Measurements from ENCODE around the gene NFIA. TPM values are rescaled to one million over a fixed set of nuclear protein-coding genes. Genes with fewer than 3 reads are reported as not detected.

The NFIA gene
- total RNA-seq, 4 donors from 2014 or later: 27.9 to 79.9 (median 36.7) TPM

DNA sequence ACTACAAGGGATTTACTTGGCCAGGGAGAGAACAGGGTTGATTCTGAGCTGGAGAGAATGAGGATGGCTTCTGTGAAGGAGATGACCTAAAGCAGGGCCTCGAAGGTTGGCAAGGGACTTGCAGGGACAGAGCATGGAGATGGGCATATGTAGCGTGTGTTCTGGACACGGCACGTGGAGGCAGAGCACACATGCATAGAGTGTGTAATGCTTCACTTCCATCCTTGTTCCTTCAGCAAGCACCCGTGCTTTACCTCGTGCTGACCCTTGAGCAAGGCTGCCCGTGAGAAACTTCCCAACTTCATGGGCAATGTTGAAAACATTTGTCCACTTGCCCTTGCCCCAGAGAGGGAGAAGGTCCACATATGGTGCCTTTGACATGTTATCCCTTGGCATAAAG is 33.1 kb downstream of the NFIA start:
- DNase-seq: no peak
- Histone ChIP-seq H3K4me1 (peaks cover 0 to 75% (median 29%) of the 10 kb centered on the region in 3 donors), H3K27me3 (no peaks in the 10 kb centered on the region), H3K27ac (peak overlapping the region in 3 of 4 donors; percentile 32 to 45 (median 35)), H3K9me3 (no peaks in the 10 kb centered on the region), H3K36me3 (no peaks in the 10 kb centered on the region), H3K4me3 (no peak overlapping the region)
- TF ChIP-seq POLR2A (IDR thresholded peaks at IDR 0.05): no peak
- TF ChIP-seq, protein P1, sequence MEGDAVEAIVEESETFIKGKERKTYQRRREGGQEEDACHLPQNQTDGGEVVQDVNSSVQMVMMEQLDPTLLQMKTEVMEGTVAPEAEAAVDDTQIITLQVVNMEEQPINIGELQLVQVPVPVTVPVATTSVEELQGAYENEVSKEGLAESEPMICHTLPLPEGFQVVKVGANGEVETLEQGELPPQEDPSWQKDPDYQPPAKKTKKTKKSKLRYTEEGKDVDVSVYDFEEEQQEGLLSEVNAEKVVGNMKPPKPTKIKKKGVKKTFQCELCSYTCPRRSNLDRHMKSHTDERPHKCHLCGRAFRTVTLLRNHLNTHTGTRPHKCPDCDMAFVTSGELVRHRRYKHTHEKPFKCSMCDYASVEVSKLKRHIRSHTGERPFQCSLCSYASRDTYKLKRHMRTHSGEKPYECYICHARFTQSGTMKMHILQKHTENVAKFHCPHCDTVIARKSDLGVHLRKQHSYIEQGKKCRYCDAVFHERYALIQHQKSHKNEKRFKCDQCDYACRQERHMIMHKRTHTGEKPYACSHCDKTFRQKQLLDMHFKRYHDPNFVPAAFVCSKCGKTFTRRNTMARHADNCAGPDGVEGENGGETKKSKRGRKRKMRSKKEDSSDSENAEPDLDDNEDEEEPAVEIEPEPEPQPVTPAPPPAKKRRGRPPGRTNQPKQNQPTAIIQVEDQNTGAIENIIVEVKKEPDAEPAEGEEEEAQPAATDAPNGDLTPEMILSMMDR (IDR thresholded peaks at IDR 0.05): no peak
- 83 to 97% methylated on average over 7 of the region's 7 CpGs for WGBS, 2 donors
- intact Hi-C loops (cut with DNase I): no loop called here

DNA sequence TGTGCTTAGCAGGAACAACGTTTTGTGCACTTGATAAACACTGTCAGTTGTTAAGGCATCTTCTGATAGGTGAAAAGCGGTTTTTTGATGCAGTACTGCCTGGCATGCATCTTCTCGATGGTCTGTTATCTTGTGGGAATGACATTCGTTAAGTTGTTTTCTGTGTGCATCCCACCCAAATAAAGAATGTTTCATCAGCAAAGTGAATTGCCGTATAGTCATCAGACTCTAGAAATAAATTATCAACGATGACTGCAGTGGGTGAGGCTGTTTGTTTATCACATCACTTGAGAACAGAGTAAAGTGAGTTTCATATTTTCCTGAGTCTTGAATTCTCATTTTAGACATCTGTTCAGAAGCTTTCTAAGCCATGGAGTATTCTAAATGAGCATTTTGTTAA is 34.1 kb downstream of the NFIA start:
- intact Hi-C loops (cut with DNase I): no loop called here
- Histone ChIP-seq H3K9me3 (no peaks in the 10 kb centered on the region), H3K4me3 (no peak overlapping the region), H3K27me3 (no peaks in the 10 kb centered on the region), H3K4me1 (peaks cover 0 to 75% (median 28%) of the 10 kb centered on the region in 3 donors), H3K36me3 (no peaks in the 10 kb centered on the region), H3K27ac (peak overlapping the region in 3 of 4 donors; percentile 32 to 47 (median 46))
- WGBS, 2 donors: 52 to 61% methylated on average over 6 of the region's 6 CpGs
- no peak for DNase-seq
- TF ChIP-seq, protein P1 (IDR thresholded peaks at IDR 0.05): no peak
- no peak for TF ChIP-seq POLR2A (IDR thresholded peaks at IDR 0.05)

DNA sequence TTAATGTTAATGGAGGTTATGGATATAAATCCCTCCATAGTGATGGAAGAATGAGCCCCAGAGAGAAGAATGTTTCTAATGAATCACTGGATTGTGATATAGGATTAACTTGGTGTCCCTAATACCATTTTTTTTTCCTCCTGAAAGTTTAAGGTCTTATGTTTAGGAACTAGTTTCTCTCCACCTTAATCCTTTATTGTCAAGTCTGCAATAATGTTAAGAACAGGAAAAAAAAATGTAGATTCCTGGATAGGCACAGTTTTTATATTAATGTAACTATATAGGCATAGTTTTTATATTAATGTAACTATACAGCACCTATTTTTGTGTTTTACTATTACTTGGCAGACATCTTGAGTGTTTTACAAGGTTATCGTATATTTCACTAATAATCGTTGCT is 34.9 kb downstream of the NFIA start:
- H3K27me3 ChIP-seq: no peaks in the 10 kb centered on the region
- TF ChIP-seq, protein P1 (IDR thresholded peaks at IDR 0.05): no peak
- TF ChIP-seq POLR2A (IDR thresholded peaks at IDR 0.05): no peak
- no peaks in the 10 kb centered on the region for H3K9me3 ChIP-seq
- no peak for DNase-seq
- peaks cover 0 to 75% (median 30%) of the 10 kb centered on the region in 3 donors for H3K4me1 ChIP-seq
- no peak overlapping the region for H3K4me3 ChIP-seq
- H3K27ac ChIP-seq: peak overlapping the region in 3 of 4 donors; percentile 5 to 47 (median 18)
- intact Hi-C loops (cut with DNase I): no loop called here
- WGBS, 2 donors: 92 to 96% methylated on average over 2 of the region's 2 CpGs
- H3K36me3 ChIP-seq: no peaks in the 10 kb centered on the region

DNA sequence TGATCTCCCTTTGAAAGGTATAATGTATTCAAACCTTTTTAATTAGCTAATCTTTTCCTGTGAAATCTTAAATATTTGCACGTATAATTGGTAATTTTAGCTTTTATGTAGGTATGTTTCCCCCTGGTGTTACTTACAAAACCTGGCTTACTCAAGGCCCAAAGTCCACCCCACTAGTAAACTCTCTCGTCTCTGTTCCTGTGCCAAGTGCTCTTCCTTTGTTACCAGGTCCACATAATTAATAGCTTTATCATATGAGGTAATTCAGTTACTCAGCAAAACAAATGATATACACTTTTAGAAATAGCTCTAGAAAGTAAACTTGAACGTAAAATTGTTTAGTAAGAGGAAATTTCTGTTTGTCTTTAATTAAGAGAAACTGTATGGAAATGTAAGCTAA is 36.7 kb downstream of the NFIA start:
- H3K4me1 ChIP-seq: peaks cover 0 to 92% (median 32%) of the 10 kb centered on the region in 3 donors
- no peaks in the 10 kb centered on the region for H3K9me3 ChIP-seq
- no peaks in the 10 kb centered on the region for H3K36me3 ChIP-seq
- no peak overlapping the region for H3K4me3 ChIP-seq
- intact Hi-C loops (cut with DNase I): no loop called here
- H3K27ac ChIP-seq: peak overlapping the region in 1 of 4 donors; percentile 15
- DNase-seq: no peak
- WGBS, 2 donors: 32 to 49% methylated on average over 3 of the region's 3 CpGs
- H3K27me3 ChIP-seq: no peaks in the 10 kb centered on the region
- TF ChIP-seq, protein P1 (IDR thresholded peaks at IDR 0.05): no peak
- no peak for TF ChIP-seq POLR2A (IDR thresholded peaks at IDR 0.05)

DNA sequence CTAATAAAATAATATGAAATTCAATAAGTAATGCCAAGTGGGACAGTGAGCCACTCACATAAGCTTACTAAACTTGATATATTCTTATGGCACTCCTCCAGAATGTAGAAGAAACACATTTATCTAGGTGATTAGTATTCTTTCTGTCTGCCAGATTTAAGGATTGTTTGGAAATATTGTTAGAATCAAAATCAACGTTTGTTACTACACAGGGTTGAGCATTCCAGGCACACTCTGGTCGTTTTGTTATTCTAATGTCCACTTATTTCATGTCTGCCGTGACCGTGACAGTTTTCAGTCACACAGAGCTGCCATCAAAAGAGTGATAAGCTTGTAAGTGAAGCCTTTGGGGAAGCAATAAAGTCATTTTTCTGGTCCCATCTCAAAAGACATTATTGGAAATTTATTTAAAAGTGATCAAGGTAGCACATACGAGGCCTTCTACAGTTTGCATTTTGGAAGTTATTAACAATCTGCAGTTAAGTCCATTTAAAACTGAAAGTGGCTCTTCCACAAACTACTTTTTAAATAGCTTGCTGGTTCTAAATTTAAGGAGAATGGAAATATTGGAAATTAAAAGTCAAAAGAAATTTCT is 38.0 kb downstream of the NFIA start:
- Histone ChIP-seq H3K27me3 (no peaks in the 10 kb centered on the region), H3K36me3 (no peaks in the 10 kb centered on the region), H3K4me1 (peaks cover 0 to 94% (median 33%) of the 10 kb centered on the region in 3 donors), H3K27ac (peak overlapping the region; percentile 15 to 64 (median 50)), H3K9me3 (no peaks in the 10 kb centered on the region), H3K4me3 (peak overlapping the region in 2 of 4 donors; percentile 10 to 37)
- intact Hi-C loops (cut with DNase I): no loop called here
- no peak for DNase-seq
- 44 to 48% methylated on average over 5 of the region's 5 CpGs for WGBS, 2 donors
- TF ChIP-seq, protein P1 (IDR thresholded peaks at IDR 0.05): no peak
- no peak for TF ChIP-seq POLR2A (IDR thresholded peaks at IDR 0.05)

Measured in esophagus squamous epithelium (tissue), 5 donors.